Amniotic epithelial cell (primary cell): Measurements from ENCODE around the gene NCOR1.
"Not testable (repeated sequence)": the region's sequence is repeated elsewhere in the genome, so short reads cannot be mapped to it uniquely, and the experiment has no call there.

ENCODE experiments used
- DNase-seq: peaks from one replicate; pipeline ENCODE4 v3.0.0-alpha.2; 2010; ENCODE audit warnings: low read depth

Gene NCOR1

DNA sequence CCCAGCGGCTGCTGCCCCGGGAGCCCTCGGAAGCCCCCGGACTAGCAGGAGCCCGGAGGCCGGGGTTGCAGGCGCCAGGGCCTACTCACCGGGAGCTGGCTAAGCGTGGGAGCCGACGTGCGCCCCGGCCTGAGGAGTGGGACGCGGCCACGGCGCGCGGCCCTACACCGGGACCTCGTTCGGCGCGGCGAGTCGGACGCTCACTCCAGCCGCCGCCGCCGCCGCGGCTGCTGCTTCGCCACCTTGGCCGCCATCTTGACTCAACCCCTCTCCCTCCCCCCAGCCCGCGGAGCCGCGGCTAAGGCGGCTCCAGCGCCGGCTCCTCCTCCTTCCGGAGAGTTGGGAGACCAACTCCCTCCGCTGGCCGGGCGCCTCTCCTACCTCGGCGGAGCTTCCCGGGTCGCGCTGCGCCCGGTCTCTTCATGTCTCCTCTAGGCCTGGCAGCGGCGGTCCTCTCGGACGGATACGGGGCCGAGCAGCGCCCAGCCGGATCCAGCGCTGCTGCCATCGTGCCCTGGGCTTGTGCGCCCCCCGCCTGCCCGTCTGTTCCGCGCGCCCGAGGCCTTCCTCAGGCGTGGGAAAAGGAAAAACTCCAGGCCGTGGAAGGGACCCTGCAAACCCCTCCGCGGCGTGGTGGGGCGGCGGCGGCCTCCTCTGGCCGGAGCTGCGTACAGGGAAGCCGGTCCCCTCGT is at the start of gene NCOR1:
TSS of gene NCOR1 (minus strand) at position 262 of the 692 bp plus-strand sequence. CDS start 20,965 bp downstream, outside the sequence.
- peak; percentile 92 for DNase-seq

DNA sequence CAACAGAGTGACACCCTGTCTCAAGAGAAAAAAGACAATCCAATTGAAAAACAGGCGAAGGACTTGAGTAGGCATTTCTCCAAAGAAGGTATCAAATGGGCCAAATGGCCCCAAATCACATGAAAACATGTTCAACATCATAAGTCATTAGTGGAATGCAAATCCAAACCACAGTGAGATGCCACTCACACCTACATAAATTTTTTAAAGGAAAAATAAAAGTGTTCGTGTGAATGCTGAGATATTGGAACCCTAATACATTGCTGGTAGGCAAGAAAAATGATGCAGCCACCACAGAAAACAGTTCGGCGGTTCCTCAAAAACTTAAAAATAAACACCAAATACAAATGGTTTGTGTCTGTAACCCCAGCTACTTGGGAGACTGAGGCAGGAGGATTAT is 46.9 kb upstream of the NCOR1 start:
- DNase-seq, result no peak

DNA sequence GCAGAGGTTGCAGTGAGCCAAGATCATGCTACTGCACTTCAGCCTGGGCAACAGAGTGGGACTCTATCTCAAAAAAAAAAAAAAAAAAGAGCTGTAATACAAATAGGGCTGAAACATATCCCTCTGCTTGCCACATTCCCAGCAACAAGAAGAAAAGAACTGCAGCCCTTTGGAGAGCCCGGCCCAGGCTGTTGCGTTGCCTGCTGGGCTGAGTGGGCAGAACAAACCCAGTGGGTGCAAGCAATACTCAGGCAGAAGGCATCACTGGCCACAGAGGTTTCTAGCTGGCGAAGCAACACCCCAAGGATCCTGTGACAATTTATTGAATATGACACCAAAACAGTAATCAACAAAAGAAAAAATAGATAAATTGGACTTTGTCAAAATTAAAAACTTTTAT is 45.7 kb upstream of the NCOR1 start:
- DNase-seq, result no peak

DNA sequence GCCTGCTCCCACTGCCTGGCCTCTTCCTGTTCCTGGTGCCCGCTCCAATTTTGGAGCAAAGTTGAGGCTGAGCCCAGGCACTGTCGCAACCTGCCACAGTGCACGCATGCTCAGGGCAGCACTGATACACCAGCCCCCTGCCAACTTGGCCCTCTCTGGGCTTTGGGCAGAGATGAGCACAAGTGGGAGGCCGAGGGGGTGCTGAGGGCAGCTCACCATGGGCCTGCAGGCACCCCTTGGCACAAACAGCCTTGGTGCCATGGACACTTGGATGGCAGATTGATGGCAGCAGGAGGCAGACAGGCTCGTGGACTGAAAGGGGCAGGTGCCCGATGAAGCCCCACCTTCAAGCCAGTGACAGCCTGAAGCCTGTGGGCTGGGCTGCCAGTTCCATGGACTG is 44.6 kb upstream of the NCOR1 start:
- DNase-seq, result no peak

DNA sequence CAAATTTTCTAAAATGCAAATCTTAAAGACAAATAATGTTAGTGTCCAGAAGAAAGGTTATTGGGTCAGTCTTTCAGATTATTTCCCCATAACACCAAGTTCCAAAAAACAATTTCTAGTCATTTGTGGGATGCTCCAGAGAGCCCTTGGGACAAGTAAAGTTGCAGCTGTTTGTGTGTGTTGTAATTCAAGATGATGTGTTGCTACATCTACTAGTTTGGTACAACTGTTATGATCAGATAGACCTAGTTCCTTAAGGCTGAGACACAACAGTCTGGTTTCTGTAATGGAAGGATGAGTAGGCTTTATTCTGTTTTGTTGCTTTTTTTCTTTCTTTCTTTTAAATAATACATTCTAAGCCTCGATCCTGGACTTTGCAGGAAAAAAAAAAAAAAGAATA is 43.6 kb upstream of the NCOR1 start:
- DNase-seq, result peak; percentile 66

DNA sequence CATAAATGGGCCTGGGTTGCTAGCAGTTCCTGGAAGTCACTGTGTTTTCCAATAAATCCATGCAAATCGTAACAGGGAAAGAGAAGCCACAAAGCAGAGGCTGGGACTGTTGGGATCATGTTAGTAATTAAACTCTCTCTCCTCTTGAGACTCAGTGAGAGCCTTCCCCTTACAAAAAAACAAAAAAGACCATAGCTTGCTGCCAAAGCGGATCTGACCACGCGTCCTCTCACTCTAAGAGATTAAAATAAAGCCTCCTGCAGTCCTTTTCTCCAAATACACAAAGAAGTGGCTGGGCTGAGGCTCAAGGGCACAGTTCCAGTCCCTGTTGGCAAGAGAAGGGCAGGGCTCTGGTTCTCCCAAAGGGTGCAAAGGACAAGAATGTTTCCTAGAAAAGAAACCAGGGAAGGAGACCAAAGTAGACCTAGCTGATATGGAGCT is 40.2 kb upstream of the NCOR1 start:
- no peak for DNase-seq

DNA sequence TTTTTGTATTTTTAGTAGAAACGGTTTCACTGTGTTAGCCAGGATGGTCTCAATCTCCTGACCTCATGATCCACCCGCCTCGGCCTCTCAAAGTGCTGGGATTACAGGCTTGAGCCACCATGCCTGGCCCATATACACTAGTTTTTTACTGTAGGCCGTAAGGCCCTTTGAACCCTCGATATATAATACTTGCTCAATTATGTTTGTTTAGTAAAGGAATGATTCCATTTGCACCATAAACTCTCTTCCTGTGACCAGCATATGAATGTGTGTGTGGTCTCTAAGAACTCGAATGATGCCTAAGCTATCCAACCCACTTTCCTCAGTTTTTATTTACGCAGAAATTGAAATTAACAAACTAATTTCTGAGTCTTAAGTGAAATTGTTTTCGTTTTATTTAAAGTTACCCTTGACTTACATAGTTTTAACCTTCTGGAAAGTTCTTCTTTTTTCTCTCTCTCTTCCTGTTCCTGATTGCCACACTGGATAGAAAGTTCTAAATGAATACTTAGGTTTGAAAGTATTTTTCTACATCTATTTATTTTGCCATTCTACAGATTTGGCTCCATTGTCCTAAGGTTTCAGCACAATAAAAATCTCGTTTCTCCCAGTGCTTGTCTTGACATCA is 39.6 kb upstream of the NCOR1 start:
- DNase-seq, result no peak

DNA sequence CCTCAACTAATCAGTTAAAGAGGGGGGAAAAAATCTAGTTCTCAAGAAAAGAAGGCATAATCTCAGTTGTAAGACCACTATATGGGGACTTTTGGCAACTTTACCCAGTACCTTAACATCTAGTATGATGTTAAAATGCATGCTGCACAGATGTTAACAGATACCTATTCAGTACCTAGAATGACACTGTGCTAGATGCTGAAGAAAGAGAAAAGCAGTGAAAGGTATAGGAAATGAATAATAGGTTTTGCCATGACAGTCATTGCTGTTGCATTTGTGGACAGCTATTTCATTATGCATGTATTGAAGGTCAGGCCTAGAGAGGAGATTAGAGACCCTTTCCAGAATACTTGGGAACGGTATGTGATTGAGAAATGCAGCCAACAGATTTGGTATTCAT is 36.2 kb upstream of the NCOR1 start:
- DNase-seq, result no peak

DNA sequence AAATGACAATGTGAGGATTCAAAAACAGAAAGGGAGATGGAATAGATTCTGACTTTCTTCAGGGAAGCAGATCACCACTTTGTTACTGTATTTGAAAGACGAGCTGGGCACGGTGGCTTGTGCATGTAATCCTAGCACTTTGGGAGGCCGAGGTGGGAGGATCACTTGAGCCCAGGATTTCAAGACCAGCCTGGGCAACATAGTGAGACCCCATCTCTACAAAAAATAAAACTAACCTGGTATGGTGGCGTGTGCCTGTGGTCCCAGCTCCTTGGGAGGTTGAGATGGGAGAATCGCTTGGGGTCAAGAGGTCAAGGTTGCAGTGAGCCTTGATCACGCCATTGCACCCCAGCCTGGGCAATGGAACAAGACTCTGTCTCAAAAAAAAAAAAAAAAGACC is 35.7 kb upstream of the NCOR1 start:
- DNase-seq, result no peak

DNA sequence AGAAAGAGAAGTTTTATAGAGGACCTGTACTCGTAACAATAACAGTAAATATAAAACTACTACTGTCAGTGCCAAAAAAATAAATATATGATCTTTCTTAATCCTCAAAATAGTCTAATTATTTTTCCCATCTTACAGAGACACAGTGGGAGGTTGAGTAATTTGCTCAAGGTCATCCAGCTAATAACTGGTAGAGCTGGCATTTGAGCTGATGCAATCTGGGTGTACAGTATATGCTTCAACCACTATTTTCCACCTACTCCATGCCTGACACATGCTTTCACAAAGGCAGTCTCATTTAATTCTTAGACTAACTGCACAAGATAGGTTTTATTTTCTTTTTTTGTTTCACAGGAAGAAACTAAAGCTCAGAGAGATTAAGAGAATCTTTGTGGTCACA is 35.3 kb upstream of the NCOR1 start:
- peak; percentile 93 for DNase-seq

DNA sequence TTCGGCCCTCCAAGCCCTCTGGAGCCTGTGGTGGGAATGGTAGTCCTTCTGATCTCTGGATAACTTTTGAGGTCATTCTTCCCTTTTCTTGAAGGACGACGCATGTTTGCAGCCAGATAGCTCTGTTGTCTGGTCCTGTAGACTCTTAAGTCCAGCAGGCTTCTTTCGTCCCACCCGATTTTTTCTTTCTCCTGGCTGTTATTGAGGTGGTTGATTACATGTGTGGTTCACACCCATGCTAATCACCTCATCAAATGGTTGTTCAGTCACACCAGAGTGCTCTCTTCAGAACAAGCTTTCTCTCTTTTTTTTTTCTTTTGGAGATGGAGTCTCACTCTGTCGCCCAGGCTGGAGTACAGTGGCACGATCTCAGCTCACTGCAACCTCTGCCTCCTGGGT is 32.3 kb upstream of the NCOR1 start:
- DNase-seq, result no peak

DNA sequence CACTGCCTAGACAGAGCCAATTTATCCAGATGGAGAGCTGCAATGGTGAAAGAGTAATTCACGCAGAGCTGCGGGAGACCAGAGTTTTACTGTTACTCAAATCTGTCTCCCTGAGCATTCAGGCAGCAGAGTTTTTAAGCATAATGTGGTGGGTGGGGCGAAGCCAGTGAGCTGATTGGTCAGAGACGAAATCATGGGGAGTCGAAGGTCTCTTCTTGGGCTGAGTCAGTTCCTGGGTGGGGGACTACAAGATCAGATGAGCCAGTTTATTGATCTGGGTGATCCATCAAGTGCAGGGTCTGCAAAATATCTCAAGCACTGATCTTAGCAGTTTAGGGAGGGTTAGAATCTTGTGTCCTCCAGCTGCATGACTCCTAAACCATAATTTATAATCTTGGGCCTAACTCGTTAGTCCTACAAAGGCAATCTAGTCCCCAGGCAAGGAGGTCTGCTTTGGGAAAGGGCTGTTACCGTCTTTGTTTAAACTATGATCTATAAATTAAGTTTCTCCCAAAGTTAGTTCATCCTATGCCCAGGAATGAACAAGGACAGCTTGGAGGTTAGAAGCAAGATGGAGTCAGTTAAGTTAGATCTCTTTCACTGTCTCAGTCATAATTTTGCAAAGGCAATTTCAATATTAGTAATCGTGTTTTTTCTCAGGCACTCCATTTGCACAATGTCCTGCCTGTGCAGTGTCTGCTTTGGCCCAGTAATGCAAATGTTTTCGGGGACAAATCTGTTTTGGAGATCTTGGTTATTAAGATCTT is 28.6 kb upstream of the NCOR1 start:
- DNase-seq, result no peak

DNA sequence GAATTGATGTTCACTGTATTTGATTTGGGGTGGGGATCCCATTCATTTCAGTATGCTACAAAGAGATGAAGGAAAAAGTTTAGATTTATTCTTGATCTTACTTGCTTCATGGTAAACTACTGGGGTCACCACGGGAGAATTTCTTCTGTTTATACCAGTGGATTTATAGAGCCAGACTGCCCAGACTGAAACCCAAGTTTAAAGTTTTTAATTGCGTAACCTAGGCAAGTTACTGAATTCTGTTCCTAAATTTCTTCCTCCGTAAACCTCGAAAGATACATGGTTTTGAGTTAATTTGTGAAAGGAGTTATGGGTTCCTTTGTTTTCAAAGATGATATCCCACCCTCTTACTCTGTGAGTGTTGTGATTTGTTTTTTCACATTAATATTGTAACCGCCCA is 28.1 kb upstream of the NCOR1 start:
- DNase-seq, result no peak

DNA sequence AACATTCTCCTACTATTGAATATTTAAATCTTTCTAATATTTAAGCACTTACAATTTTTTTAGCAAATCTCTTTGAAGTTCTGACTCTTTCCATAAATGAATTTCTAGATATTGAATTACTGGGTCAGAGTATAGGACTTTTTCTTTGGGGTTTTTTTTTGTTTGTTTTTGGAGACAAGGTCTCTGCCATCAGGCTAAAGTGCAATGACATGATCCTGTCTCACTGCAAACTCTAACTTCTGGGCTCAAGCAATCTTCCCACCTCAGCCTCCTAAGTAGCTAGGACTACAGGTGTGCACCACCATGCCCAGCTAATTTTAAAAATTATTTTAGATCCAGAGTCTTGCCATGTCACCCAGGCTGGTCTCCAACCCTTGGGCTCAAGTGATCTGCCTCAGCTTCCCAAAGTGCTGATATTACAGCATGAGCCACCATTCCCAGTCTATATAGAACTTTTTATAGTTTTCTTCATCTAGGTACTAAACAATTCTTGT is 26.6 kb upstream of the NCOR1 start:
- no peak for DNase-seq

DNA sequence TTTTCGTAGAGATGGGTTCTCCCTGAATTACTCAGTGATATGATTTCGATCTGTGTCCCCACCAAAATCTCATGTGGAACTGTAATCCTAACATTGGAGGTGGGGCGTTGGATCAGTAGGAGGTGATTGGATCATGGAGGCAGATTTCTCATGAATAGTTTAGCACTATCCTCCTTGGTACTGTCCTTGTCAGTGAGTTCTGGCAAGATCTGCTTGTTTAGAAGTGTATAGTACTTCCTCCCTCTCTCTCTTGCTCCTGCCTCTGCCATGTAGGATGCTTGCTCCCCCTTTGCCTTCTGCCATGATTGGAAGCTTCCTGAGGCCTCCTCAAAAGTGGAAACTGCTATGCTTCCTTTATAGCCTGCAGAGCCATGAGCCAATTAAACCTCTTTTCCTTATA is 24.6 kb upstream of the NCOR1 start:
- no peak for DNase-seq

DNA sequence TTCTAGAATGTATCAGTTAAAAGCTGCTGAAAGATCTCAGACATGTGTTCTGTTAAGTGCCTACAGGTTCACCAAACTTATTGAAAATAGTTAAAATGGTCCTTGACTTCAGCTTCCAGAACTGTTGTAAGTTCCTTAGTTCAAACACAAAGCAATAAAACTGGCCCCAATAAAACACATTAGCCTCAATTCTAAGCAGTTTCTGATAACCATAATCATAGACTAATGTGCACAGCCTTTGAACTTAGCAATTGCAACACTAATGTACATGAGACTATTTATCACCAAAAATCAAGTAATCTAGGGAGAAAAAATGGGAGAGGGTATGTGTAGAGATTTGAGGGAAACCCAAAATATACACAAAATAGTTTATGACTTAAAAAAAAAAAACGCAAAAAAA is 17.1 kb upstream of the NCOR1 start:
- DNase-seq, result no peak

DNA sequence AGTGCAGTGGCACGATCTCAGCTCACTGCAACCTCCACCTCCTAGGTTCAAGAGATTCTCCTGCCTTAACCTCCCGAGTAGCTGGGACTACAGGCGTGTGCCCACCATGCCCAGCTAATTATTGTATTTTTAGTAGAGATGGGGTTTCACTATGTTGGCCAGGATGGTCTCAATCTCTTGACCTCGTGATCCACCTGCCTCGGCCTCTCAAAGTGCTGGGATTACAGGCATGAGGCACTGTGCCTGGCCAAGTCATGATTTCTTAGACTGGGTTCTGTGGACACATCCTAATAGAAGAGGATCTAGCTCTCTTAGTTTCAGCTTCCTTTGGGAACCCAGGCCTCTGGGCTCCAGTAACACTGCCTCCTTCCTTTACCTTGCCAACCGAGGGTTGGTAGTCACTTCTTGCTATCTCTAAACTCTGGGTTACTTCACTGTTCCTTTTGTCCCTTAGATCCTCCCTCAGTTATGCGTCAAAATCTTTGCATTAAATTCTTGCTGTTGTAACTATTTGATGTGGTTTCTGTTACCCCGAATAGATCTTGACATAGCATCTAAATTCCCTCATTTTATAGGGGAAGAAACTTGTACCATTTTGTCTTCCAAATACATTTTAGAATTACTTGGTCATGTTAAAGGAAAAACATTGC is 14.7 kb upstream of the NCOR1 start:
- not testable (repeated sequence) for DNase-seq

DNA sequence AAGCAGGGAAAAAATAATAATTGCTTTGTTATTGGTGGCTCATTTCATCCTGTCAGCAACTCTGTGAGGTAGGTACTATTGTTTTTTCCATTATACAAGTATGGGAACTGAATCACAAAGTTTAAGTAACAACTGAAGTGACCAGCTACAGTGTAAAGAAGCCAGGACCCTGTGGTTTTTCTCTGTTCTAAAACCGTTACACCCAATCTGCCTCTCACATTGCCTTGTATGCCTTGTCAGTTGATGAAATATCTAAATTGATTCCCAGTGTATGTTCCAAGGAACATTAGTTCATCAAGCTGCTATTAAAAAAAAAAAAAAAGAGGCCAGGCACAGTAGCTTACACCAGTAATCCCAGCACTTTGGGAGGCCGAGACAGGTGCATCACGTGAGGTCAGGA is 7.1 kb upstream of the NCOR1 start:
- no peak for DNase-seq

DNA sequence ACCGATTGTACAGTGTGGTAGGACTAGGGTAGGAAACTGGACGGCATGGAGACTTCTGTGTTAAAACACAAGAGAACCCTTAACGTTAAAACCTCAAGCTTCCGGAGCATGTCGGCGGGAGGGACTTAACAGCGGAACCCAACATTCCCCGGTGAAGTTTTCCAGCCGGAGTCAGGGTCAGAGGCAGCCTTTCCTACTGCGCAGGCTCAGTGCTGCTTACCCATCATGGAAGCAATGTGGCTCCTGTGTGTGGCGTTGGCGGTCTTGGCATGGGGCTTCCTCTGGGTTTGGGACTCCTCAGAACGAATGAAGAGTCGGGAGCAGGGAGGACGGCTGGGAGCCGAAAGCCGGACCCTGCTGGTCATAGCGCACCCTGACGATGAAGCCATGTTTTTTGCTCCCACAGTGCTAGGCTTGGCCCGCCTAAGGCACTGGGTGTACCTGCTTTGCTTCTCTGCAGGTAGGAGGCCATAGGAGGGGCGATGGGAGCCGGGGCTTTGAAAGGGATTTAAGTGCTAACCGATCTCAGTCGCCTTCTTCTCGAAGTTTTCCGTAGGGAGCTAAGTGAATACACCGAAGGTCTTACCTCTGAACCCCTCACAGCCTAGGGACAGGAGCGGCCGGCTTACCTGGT is 1.8 kb upstream of the NCOR1 start, which contains the start of gene PIGL:
TSS of gene PIGL (plus strand) at position 209 of the 634 bp plus-strand sequence. CDS start at position 226, 17 bp downstream.
- peak; percentile 93 for DNase-seq

DNA sequence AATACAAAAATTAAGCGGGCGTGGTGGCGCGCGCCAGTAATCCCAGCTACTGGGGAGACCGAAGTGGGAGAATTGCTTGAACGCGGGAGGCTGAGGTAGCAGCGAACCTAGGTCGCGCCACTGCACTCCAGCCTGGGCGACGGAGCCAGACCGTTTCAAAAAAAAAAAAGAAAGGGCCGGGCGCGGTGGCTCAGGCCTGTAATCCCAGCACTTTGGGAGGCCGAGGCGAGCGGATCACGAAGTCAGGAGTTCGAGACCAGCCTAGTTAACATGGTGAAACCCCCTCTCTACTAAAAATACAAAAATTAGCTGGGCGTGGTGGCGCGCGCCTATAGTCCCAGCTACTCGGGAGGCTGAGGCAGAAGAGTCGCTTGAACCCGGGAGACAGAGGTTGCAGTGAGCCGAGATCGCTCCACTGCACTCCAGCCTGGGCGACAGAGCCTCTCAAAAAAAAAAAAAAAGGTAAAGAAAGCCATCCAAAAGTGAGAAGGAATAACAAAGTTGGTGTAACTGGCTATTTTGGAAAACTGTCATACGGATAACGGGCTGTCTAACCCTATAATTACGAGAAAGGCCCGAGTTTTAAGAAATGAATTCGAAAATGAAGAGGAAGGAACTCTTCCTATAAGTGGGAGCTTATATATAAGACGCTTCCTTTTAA is 1.1 kb upstream of the NCOR1 start:
- not testable (repeated sequence) for DNase-seq

DNA sequence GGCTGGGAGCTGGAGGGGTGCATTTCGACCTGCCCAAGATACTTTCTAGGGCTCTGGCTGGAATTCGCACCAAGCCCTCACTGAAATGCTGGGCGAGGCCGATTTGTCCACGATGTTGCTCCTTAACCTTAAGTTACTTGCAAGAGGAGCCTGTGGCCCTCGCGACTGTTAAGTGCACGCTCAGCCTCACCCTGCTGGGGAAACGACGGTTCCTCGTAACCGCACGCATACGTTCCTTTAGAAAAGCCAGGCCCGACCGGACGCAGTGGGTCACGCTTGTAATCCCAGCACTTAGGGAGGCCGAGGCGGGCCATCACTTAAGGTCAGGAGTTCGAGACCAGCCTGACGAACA is 607 bp upstream of the NCOR1 start:
- peak; percentile 47 for DNase-seq

DNA sequence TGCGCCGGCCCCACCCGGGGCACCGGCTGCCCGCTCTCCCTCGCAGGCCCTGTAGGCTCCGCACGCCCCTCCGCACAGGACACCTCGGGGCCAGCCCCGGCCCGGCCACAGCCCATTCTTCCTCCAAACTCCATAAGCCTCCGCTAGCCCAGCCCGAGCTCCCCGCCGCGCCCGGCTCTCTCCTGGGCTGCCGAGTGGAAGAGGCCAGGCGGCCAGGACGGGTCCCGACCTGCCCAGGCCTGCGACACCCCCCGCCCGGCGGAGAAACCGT is 397 bp downstream of the NCOR1 start:
- peak; percentile 25 for DNase-seq
